ENCODE data around the gene NHSL2.

DNA sequence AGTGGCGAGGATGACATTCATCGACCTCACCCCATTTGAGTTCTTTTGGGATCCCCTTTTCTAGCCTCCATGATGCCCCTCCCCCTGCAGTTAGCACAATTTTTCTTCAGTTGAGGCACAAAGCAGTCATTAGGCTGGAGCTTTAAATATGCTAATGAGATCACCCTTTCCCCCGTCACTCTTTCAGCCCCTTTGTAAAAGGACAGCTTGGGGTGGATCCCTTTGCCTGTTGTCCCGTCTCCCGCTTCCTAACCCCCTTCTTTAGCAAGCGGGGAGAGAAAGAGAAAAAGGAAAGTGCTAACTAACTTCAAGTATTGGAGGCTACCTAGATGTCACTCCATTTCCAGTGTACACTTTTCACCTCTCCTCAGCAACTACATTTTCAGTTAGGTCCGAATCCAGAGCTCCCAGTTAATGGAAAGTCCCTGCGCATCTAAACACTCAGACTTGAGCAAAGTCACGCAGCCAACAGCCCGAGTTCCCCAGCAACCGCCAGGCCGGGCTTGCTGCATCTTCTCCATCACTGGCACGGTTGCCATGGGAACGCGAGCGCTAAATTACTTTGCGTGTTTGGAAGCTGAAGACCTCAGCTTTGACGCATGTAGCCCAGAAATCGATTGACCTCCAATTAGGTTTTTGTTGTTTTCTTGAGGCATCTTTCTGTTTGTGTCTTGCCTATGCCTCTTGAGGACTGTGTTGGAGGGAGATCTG, 144.3 kb downstream of the NHSL2 start:
- TF ChIP-seq, protein P1, sequence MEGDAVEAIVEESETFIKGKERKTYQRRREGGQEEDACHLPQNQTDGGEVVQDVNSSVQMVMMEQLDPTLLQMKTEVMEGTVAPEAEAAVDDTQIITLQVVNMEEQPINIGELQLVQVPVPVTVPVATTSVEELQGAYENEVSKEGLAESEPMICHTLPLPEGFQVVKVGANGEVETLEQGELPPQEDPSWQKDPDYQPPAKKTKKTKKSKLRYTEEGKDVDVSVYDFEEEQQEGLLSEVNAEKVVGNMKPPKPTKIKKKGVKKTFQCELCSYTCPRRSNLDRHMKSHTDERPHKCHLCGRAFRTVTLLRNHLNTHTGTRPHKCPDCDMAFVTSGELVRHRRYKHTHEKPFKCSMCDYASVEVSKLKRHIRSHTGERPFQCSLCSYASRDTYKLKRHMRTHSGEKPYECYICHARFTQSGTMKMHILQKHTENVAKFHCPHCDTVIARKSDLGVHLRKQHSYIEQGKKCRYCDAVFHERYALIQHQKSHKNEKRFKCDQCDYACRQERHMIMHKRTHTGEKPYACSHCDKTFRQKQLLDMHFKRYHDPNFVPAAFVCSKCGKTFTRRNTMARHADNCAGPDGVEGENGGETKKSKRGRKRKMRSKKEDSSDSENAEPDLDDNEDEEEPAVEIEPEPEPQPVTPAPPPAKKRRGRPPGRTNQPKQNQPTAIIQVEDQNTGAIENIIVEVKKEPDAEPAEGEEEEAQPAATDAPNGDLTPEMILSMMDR (IDR thresholded peaks at IDR 0.05): no peak
- no peak for TF ChIP-seq POLR2A (IDR thresholded peaks at IDR 0.05)

All from uterus (tissue), 2 donors.